ENCODE measurements around the gene AGPAT4. TPM values are rescaled to one million over a fixed set of nuclear protein-coding genes. Genes with fewer than 3 reads are reported as not detected.

The AGPAT4 gene
- total and polyA plus RNA-seq, 2 of the 13 experiments (the other 11 are each of a cell fraction or from before 2014, with no cell fraction given): 0.07 to 0.13 TPM

DNA sequence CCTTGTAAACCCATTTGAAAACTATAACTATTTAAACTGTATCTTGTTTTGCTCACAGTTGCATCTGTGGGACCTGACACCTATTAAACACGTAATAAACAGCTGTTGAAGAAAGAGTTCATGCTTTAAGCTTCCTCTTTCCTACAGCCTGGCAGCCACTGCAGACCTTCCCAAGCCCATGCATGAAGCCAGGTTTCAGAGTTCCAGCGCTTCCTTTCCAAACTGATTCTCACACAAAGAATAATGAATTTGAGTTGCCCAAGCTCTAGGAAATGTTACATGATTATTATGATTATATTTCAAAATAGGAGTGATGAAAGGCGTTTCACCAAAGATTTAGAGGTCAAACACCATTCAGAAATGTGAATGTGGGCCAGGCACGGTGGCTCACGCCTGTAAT, 3.7 kb downstream of the AGPAT4 start (continued):
- no peak for TF ChIP-seq SP140L (CRISPR knock-in tag; IDR thresholded peaks at IDR 0.05; ENCODE audit: borderline replicate concordance)
- TF ChIP-seq ZNF841 (CRISPR knock-in tag; IDR thresholded peaks at IDR 0.05; ENCODE audit: borderline replicate concordance): no peak
- TF ChIP-seq, protein P1, sequence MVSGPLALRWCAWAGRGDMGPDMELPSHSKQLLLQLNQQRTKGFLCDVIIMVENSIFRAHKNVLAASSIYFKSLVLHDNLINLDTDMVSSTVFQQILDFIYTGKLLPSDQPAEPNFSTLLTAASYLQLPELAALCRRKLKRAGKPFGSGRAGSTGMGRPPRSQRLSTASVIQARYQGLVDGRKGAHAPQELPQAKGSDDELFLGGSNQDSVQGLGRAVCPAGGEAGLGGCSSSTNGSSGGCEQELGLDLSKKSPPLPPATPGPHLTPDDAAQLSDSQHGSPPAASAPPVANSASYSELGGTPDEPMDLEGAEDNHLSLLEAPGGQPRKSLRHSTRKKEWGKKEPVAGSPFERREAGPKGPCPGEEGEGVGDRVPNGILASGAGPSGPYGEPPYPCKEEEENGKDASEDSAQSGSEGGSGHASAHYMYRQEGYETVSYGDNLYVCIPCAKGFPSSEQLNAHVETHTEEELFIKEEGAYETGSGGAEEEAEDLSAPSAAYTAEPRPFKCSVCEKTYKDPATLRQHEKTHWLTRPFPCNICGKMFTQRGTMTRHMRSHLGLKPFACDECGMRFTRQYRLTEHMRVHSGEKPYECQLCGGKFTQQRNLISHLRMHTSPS (CRISPR knock-in tag; IDR thresholded peaks at IDR 0.05; ENCODE audit: low read depth): no peak
- no peak for TF ChIP-seq KLF9 (CRISPR knock-in tag; IDR thresholded peaks at IDR 0.05; ENCODE audit: low read depth)
- TF ChIP-seq, protein P2, sequence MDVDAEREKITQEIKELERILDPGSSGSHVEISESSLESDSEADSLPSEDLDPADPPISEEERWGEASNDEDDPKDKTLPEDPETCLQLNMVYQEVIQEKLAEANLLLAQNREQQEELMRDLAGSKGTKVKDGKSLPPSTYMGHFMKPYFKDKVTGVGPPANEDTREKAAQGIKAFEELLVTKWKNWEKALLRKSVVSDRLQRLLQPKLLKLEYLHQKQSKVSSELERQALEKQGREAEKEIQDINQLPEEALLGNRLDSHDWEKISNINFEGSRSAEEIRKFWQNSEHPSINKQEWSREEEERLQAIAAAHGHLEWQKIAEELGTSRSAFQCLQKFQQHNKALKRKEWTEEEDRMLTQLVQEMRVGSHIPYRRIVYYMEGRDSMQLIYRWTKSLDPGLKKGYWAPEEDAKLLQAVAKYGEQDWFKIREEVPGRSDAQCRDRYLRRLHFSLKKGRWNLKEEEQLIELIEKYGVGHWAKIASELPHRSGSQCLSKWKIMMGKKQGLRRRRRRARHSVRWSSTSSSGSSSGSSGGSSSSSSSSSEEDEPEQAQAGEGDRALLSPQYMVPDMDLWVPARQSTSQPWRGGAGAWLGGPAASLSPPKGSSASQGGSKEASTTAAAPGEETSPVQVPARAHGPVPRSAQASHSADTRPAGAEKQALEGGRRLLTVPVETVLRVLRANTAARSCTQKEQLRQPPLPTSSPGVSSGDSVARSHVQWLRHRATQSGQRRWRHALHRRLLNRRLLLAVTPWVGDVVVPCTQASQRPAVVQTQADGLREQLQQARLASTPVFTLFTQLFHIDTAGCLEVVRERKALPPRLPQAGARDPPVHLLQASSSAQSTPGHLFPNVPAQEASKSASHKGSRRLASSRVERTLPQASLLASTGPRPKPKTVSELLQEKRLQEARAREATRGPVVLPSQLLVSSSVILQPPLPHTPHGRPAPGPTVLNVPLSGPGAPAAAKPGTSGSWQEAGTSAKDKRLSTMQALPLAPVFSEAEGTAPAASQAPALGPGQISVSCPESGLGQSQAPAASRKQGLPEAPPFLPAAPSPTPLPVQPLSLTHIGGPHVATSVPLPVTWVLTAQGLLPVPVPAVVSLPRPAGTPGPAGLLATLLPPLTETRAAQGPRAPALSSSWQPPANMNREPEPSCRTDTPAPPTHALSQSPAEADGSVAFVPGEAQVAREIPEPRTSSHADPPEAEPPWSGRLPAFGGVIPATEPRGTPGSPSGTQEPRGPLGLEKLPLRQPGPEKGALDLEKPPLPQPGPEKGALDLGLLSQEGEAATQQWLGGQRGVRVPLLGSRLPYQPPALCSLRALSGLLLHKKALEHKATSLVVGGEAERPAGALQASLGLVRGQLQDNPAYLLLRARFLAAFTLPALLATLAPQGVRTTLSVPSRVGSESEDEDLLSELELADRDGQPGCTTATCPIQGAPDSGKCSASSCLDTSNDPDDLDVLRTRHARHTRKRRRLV (CRISPR knock-in tag; IDR thresholded peaks at IDR 0.05): no peak
- TF ChIP-seq, protein P3, sequence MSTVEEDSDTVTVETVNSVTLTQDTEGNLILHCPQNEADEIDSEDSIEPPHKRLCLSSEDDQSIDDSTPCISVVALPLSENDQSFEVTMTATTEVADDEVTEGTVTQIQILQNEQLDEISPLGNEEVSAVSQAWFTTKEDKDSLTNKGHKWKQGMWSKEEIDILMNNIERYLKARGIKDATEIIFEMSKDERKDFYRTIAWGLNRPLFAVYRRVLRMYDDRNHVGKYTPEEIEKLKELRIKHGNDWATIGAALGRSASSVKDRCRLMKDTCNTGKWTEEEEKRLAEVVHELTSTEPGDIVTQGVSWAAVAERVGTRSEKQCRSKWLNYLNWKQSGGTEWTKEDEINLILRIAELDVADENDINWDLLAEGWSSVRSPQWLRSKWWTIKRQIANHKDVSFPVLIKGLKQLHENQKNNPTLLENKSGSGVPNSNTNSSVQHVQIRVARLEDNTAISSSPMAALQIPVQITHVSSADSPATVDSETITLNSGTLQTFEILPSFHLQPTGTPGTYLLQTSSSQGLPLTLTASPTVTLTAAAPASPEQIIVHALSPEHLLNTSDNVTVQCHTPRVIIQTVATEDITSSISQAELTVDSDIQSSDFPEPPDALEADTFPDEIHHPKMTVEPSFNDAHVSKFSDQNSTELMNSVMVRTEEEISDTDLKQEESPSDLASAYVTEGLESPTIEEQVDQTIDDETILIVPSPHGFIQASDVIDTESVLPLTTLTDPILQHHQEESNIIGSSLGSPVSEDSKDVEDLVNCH (CRISPR knock-in tag; IDR thresholded peaks at IDR 0.05): no peak
- TF ChIP-seq, protein P4, sequence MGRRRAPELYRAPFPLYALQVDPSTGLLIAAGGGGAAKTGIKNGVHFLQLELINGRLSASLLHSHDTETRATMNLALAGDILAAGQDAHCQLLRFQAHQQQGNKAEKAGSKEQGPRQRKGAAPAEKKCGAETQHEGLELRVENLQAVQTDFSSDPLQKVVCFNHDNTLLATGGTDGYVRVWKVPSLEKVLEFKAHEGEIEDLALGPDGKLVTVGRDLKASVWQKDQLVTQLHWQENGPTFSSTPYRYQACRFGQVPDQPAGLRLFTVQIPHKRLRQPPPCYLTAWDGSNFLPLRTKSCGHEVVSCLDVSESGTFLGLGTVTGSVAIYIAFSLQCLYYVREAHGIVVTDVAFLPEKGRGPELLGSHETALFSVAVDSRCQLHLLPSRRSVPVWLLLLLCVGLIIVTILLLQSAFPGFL (CRISPR knock-in tag; IDR thresholded peaks at IDR 0.05): no peak
- TF ChIP-seq HOXA3 (CRISPR knock-in tag; IDR thresholded peaks at IDR 0.05): no peak
- no peak for TF ChIP-seq YEATS2 (CRISPR knock-in tag; IDR thresholded peaks at IDR 0.05; ENCODE audit: borderline replicate concordance)
- TF ChIP-seq, protein P5, sequence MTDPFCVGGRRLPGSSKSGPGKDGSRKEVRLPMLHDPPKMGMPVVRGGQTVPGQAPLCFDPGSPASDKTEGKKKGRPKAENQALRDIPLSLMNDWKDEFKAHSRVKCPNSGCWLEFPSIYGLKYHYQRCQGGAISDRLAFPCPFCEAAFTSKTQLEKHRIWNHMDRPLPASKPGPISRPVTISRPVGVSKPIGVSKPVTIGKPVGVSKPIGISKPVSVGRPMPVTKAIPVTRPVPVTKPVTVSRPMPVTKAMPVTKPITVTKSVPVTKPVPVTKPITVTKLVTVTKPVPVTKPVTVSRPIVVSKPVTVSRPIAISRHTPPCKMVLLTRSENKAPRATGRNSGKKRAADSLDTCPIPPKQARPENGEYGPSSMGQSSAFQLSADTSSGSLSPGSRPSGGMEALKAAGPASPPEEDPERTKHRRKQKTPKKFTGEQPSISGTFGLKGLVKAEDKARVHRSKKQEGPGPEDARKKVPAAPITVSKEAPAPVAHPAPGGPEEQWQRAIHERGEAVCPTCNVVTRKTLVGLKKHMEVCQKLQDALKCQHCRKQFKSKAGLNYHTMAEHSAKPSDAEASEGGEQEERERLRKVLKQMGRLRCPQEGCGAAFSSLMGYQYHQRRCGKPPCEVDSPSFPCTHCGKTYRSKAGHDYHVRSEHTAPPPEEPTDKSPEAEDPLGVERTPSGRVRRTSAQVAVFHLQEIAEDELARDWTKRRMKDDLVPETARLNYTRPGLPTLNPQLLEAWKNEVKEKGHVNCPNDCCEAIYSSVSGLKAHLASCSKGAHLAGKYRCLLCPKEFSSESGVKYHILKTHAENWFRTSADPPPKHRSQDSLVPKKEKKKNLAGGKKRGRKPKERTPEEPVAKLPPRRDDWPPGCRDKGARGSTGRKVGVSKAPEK (CRISPR knock-in tag; IDR thresholded peaks at IDR 0.05; ENCODE audit: borderline replicate concordance): no peak
- TF ChIP-seq SP1 (IDR thresholded peaks at IDR 0.05): no peak
- no peak for TF ChIP-seq SP1 (CRISPR knock-in tag; IDR thresholded peaks at IDR 0.05)
- no peak for TF ChIP-seq ZNF260 (CRISPR knock-in tag; IDR thresholded peaks at IDR 0.05; ENCODE audit: borderline replicate concordance, low read depth)
- TF ChIP-seq, protein P6, sequence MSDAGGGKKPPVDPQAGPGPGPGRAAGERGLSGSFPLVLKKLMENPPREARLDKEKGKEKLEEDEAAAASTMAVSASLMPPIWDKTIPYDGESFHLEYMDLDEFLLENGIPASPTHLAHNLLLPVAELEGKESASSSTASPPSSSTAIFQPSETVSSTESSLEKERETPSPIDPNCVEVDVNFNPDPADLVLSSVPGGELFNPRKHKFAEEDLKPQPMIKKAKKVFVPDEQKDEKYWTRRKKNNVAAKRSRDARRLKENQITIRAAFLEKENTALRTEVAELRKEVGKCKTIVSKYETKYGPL (CRISPR knock-in tag; IDR thresholded peaks at IDR 0.05): no peak

Data from HepG2 (cell line).